ENCODE data around the gene EBNA1BP2.
"Not testable (repeated sequence)": the region's sequence is repeated elsewhere in the genome, so short reads cannot be mapped to it uniquely, and the experiment has no call there.

EBNA1BP2 gene

GRCh38 chr1:43171876-43172526, at the start of gene EBNA1BP2, which contains the start of gene CFAP57:
Gene EBNA1BP2, minus strand, starts transcription at chr1:43172290. Its CDS starts 172 bp downstream, at chr1:43172118.
Gene CFAP57, plus strand, starts transcription at chr1:43172330. Its CDS starts 424 bp downstream, at chr1:43172754.
- DNase-seq: peak; percentile 90 to 93

GRCh38 chr1:43221797-43222196, 49.7 kb upstream of the EBNA1BP2 start:
- no peak for DNase-seq

- no peak for DNase-seq
Measured at GRCh38 chr1:43220905-43221778, 49.1 kb upstream of the EBNA1BP2 start.

- DNase-seq: no peak
Measured at GRCh38 chr1:43217747-43218146, 45.7 kb upstream of the EBNA1BP2 start.

GRCh38 chr1:43214501-43215444, 42.7 kb upstream of the EBNA1BP2 start:
- no peak for DNase-seq

- not testable (repeated sequence) for DNase-seq
Measured at GRCh38 chr1:43208277-43208676, 36.2 kb upstream of the EBNA1BP2 start.

- no peak for DNase-seq
Measured at GRCh38 chr1:43207229-43207853, 35.3 kb upstream of the EBNA1BP2 start.

- no peak for DNase-seq
Measured at GRCh38 chr1:43206600-43207228, 34.6 kb upstream of the EBNA1BP2 start.

- DNase-seq: no peak
Measured at GRCh38 chr1:43205671-43206070, 33.6 kb upstream of the EBNA1BP2 start.

GRCh38 chr1:43204394-43204793, 32.3 kb upstream of the EBNA1BP2 start:
- DNase-seq: no peak

GRCh38 chr1:43203859-43204258, 31.8 kb upstream of the EBNA1BP2 start:
- no peak for DNase-seq

- DNase-seq: peak in 1 of 2 experiments; percentile 5
Measured at GRCh38 chr1:43199093-43199726, 27.1 kb upstream of the EBNA1BP2 start.

GRCh38 chr1:43197343-43198127, 25.4 kb upstream of the EBNA1BP2 start:
- DNase-seq: no peak

- DNase-seq: no peak
Measured at GRCh38 chr1:43194509-43194908, 22.4 kb upstream of the EBNA1BP2 start.

- no peak for DNase-seq
Measured at GRCh38 chr1:43188106-43188505, 16.0 kb upstream of the EBNA1BP2 start.

- no peak for DNase-seq
Measured at GRCh38 chr1:43184995-43185394, 12.9 kb upstream of the EBNA1BP2 start.

GRCh38 chr1:43184388-43184787, 12.3 kb upstream of the EBNA1BP2 start:
- no peak for DNase-seq

- DNase-seq: no peak
Measured at GRCh38 chr1:43177691-43178090, 5.6 kb upstream of the EBNA1BP2 start.

- no peak for DNase-seq
Measured at GRCh38 chr1:43174873-43175272, 2.8 kb upstream of the EBNA1BP2 start.

- peak; percentile 80 to 83 for DNase-seq
Measured at GRCh38 chr1:43172527-43172972, 460 bp upstream of the EBNA1BP2 start.

Data from activated CD4-positive, alpha-beta T cell treated with anti-CD3 and anti-CD28 coated beads, Interleukin-2, amount 50 U/mL, for 48 hours (primary cell).